ENCODE data around the gene MFSD2A. TPM values are rescaled to one million over a fixed set of nuclear protein-coding genes. Genes with fewer than 3 reads are reported as not detected.

The MFSD2A gene
- total RNA-seq, 1 donor from 2014 or later = 5.6 TPM

- H3K36me3 Mint-ChIP-seq (ENCODE audit: unreplicated experiment) = no peaks in the 10 kb centered on the region
- no peak for DNase-seq
- TF ChIP-seq, protein P1, sequence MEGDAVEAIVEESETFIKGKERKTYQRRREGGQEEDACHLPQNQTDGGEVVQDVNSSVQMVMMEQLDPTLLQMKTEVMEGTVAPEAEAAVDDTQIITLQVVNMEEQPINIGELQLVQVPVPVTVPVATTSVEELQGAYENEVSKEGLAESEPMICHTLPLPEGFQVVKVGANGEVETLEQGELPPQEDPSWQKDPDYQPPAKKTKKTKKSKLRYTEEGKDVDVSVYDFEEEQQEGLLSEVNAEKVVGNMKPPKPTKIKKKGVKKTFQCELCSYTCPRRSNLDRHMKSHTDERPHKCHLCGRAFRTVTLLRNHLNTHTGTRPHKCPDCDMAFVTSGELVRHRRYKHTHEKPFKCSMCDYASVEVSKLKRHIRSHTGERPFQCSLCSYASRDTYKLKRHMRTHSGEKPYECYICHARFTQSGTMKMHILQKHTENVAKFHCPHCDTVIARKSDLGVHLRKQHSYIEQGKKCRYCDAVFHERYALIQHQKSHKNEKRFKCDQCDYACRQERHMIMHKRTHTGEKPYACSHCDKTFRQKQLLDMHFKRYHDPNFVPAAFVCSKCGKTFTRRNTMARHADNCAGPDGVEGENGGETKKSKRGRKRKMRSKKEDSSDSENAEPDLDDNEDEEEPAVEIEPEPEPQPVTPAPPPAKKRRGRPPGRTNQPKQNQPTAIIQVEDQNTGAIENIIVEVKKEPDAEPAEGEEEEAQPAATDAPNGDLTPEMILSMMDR (IDR thresholded peaks at IDR 0.05; ENCODE audit: partially characterized antibody, unreplicated experiment) = no peak
- peaks cover 2% of the 10 kb centered on the region for H3K27me3 Mint-ChIP-seq (ENCODE audit: unreplicated experiment)
- no peak overlapping the region for H3K4me3 Mint-ChIP-seq (ENCODE audit: unreplicated experiment)
- H3K27ac Mint-ChIP-seq (ENCODE audit: unreplicated experiment) = no peak overlapping the region
- no peaks in the 10 kb centered on the region for H3K4me1 Mint-ChIP-seq (ENCODE audit: low read depth, unreplicated experiment)
- H3K9me3 Mint-ChIP-seq (ENCODE audit: unreplicated experiment) = peaks cover 3% of the 10 kb centered on the region
These were observed 33.8 kb downstream of the MFSD2A start for GRCh38 chr1:39988618-39989343.

- no peak for DNase-seq
- H3K9me3 Mint-ChIP-seq (ENCODE audit: unreplicated experiment) = peaks cover 3% of the 10 kb centered on the region
- TF ChIP-seq, protein P1 (IDR thresholded peaks at IDR 0.05; ENCODE audit: partially characterized antibody, unreplicated experiment) = no peak
- H3K4me3 Mint-ChIP-seq (ENCODE audit: unreplicated experiment) = no peak overlapping the region
- H3K27me3 Mint-ChIP-seq (ENCODE audit: unreplicated experiment) = peaks cover 2% of the 10 kb centered on the region
- no peak overlapping the region for H3K27ac Mint-ChIP-seq (ENCODE audit: unreplicated experiment)
- H3K36me3 Mint-ChIP-seq (ENCODE audit: unreplicated experiment) = no peaks in the 10 kb centered on the region
- H3K4me1 Mint-ChIP-seq (ENCODE audit: low read depth, unreplicated experiment) = no peaks in the 10 kb centered on the region
These were observed 35.5 kb downstream of the MFSD2A start for GRCh38 chr1:39990428-39990827.

GRCh38 chr1:39992234-39992633, 37.3 kb downstream of the MFSD2A start:
- Mint-ChIP-seq H3K27ac (ENCODE audit: unreplicated experiment) (no peak overlapping the region), H3K27me3 (ENCODE audit: unreplicated experiment) (no peaks in the 10 kb centered on the region), H3K9me3 (ENCODE audit: unreplicated experiment) (no peaks in the 10 kb centered on the region), H3K36me3 (ENCODE audit: unreplicated experiment) (no peaks in the 10 kb centered on the region), H3K4me1 (ENCODE audit: low read depth, unreplicated experiment) (no peaks in the 10 kb centered on the region), H3K4me3 (ENCODE audit: unreplicated experiment) (no peak overlapping the region)
- no peak for DNase-seq
- TF ChIP-seq, protein P1 (IDR thresholded peaks at IDR 0.05; ENCODE audit: partially characterized antibody, unreplicated experiment) = no peak

DNA sequence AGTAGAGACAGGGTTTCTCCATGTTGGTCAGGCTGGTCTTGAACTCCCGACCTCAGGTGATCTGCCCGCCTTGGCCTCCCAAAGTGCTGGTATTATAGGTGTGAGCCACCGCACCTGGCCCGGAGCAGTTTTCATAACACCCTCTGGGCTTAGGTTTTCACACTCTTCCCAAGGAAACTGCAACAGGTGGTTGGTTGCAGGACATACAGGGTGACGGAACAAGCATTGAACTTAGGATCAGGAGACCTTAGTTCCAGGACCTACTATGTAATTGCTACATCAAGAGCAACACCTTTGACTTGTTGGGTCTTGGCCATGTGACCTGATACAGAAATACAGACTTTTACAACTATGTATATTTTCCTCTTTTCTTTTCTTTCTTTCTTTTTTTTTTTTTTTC, 37.9 kb downstream of the MFSD2A start:
- Mint-ChIP-seq H3K4me1 (ENCODE audit: low read depth, unreplicated experiment) (no peaks in the 10 kb centered on the region), H3K9me3 (ENCODE audit: unreplicated experiment) (no peaks in the 10 kb centered on the region), H3K4me3 (ENCODE audit: unreplicated experiment) (no peak overlapping the region), H3K36me3 (ENCODE audit: unreplicated experiment) (no peaks in the 10 kb centered on the region), H3K27me3 (ENCODE audit: unreplicated experiment) (no peaks in the 10 kb centered on the region), H3K27ac (ENCODE audit: unreplicated experiment) (no peak overlapping the region)
- TF ChIP-seq, protein P1 (IDR thresholded peaks at IDR 0.05; ENCODE audit: partially characterized antibody, unreplicated experiment) = no peak
- no peak for DNase-seq

DNA sequence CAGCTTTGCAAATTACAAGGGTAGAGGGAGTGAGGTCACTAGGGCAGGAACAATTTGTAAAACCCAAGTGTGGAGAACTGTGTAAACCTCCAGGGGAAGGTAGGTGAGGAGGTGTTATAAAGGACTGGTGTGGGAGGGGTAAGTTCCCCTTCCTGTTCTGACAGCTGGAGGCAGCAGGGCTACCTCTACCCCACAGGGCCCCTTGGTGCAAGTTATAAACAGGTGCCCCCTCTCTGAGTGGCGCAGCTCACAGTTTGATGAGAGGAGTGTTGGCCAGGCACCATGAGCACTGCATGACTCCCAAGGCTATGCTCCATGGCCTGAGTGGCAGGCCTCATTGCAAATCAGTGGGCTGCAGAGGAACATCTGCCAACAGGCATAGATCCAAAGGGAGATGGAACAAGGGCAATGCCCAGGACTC, 41.0 kb downstream of the MFSD2A start:
- Mint-ChIP-seq H3K27me3 (ENCODE audit: unreplicated experiment) (no peaks in the 10 kb centered on the region), H3K9me3 (ENCODE audit: unreplicated experiment) (no peaks in the 10 kb centered on the region), H3K36me3 (ENCODE audit: unreplicated experiment) (no peaks in the 10 kb centered on the region), H3K4me1 (ENCODE audit: low read depth, unreplicated experiment) (no peaks in the 10 kb centered on the region), H3K27ac (ENCODE audit: unreplicated experiment) (no peak overlapping the region), H3K4me3 (ENCODE audit: unreplicated experiment) (no peak overlapping the region)
- TF ChIP-seq, protein P1 (IDR thresholded peaks at IDR 0.05; ENCODE audit: partially characterized antibody, unreplicated experiment) = no peak
- no peak for DNase-seq
